Measurements from ENCODE around the gene IFT81. TPM values are rescaled to one million over a fixed set of nuclear protein-coding genes. Genes with fewer than 3 reads are reported as not detected.
"Not testable (repeated sequence)": the region's sequence is repeated elsewhere in the genome, so short reads cannot be mapped to it uniquely, and the experiment has no call there.

IFT81 gene
- polyA plus RNA-seq, 1 experiment = 22.1 TPM

GRCh38 chr12:110112335-110112660 is 11.9 kb upstream of the IFT81 start:
- H3K4me3 ChIP-seq (ENCODE audit: low read depth, low read length) = no peak overlapping the region
- H3K27ac ChIP-seq (ENCODE audit: low read depth, low read length) = no peak overlapping the region
- ChIA-PET POLR2A (no interaction called here), CTCF (no interaction called here)
- peaks cover 10% of the 10 kb centered on the region; the same call in 1 of the 2 replicates for H3K9me3 ChIP-seq (ENCODE audit: control insufficient read depth, insufficient read depth, low read length)
- no peaks in the 10 kb centered on the region for H3K27me3 ChIP-seq (ENCODE audit: control insufficient read depth, insufficient read depth, low read length)
- no peak for DNase-seq (ENCODE audit: low read depth, low spot score)
- no peak for TF ChIP-seq CTCF (IDR thresholded peaks at IDR 0.05; ENCODE audit: low read depth, low read length)

DNA sequence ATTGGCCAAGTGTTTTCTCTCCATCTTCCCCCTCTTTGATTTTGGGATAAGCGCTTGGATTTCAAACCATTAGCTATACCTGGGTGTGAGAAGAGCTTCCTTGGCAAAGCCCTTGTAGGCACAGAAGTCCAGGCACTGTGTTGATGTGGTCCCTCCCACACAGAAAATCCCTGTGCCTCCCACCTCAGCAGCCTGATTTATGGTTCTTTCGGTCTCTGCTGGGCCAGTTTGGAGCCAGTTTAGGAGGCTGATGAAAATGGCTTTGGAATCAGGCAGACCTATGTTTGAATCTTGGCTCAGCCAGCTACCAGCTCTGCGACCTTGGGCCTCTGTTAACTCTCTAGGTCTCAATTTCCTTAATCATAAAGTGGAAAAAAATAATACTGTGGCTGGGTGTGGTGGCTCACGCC is 9.6 kb upstream of the IFT81 start:
- DNase-seq (ENCODE audit: low read depth, low spot score) = no peak
- no peaks in the 10 kb centered on the region for H3K27me3 ChIP-seq (ENCODE audit: control insufficient read depth, insufficient read depth, low read length)
- no peak for TF ChIP-seq CTCF (IDR thresholded peaks at IDR 0.05; ENCODE audit: low read depth, low read length)
- POLR2A ChIA-PET = interaction anchor here (0.9 kb wide), 1 partner anchor 10 kb away, joined by 3 read pairs; the partner anchor contains the start of gene IFT81
- CTCF ChIA-PET = no interaction called here
- peaks cover 10% of the 10 kb centered on the region; the same call in 1 of the 2 replicates for H3K9me3 ChIP-seq (ENCODE audit: control insufficient read depth, insufficient read depth, low read length)
- no peak overlapping the region for H3K4me3 ChIP-seq (ENCODE audit: low read depth, low read length)
- H3K27ac ChIP-seq (ENCODE audit: low read depth, low read length) = no peak overlapping the region

GRCh38 chr12:110115675-110116074 is 8.5 kb upstream of the IFT81 start:
- DNase-seq (ENCODE audit: low read depth, low spot score) = no peak
- Histone ChIP-seq H3K27me3 (ENCODE audit: control insufficient read depth, insufficient read depth, low read length) (no peaks in the 10 kb centered on the region), H3K9me3 (ENCODE audit: control insufficient read depth, insufficient read depth, low read length) (peaks cover 10% of the 10 kb centered on the region; the same call in 1 of the 2 replicates), H3K27ac (ENCODE audit: low read depth, low read length) (no peak overlapping the region), H3K4me3 (ENCODE audit: low read depth, low read length) (no peak overlapping the region)
- CTCF ChIA-PET = no interaction called here
- POLR2A ChIA-PET = no interaction called here
- TF ChIP-seq CTCF (IDR thresholded peaks at IDR 0.05; ENCODE audit: low read depth, low read length) = no peak

DNA sequence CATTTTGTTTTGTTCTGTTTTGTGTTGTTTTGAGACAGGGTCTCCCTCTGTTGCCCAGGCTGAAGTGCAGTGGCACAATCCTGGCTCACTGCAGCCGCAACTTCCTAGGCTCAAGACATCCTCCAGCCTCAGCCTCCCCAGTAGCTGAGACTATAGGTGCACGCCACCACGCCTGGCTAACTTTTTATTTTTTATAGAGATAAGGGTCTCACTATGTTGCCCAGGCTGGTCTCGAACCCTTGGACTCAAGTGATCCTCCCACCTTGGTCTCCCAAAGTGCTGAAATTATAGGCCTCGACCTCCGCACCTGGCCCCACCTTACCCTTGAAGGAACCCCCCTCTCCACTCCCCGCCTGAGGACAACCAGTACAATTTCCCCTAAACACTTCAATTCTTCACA is 7.5 kb upstream of the IFT81 start:
- H3K9me3 ChIP-seq (ENCODE audit: control insufficient read depth, insufficient read depth, low read length) = peaks cover 9% of the 10 kb centered on the region; the same call in 1 of the 2 replicates
- POLR2A ChIA-PET = no interaction called here
- H3K4me3 ChIP-seq (ENCODE audit: low read depth, low read length) = no peak overlapping the region
- H3K27ac ChIP-seq (ENCODE audit: low read depth, low read length) = no peak overlapping the region
- no peak for DNase-seq (ENCODE audit: low read depth, low spot score)
- TF ChIP-seq CTCF (IDR thresholded peaks at IDR 0.05; ENCODE audit: low read depth, low read length) = no peak
- no peaks in the 10 kb centered on the region for H3K27me3 ChIP-seq (ENCODE audit: control insufficient read depth, insufficient read depth, low read length)
- CTCF ChIA-PET = no interaction called here

DNA sequence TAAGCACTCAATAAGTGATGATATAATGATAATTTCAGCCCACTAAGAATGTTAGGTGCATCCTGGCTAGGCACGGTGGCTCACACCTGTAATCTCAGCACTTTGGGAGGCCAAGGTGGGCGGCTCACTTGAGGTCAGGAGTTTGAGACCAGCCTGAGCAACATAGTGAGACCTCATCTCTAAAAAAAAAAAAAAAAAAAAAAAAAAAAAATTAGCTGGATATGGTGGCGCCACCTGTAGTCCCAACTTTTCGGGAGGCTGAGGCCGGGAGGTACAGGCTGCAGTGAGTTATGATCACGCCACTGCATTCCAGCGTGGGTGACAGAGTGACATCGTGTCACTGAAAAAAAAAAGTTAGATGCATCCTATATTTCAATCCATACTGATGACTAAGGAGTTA is 6.9 kb upstream of the IFT81 start:
- POLR2A ChIA-PET; H3K4me3 ChIP-seq (ENCODE audit: low read depth, low read length); H3K27me3 ChIP-seq (ENCODE audit: control insufficient read depth, insufficient read depth, low read length); DNase-seq (ENCODE audit: low read depth, low spot score); H3K27ac ChIP-seq (ENCODE audit: low read depth, low read length); H3K9me3 ChIP-seq (ENCODE audit: control insufficient read depth, insufficient read depth, low read length); CTCF ChIA-PET: not testable (repeated sequence)
- peak; percentile 26; the same call in 1 of the 2 replicates for TF ChIP-seq CTCF (IDR thresholded peaks at IDR 0.05; ENCODE audit: low read depth, low read length)
